H9 (cell line): Measurements from ENCODE around the gene CFAP161. TPM values are rescaled to one million over a fixed set of nuclear protein-coding genes. Genes with fewer than 3 reads are reported as not detected.
A peak's percentile ranks its signal among the peaks of the same experiment; 100 is the strongest.

Experiments
- DNase-seq: peaks from one replicate; pipeline ENCODE4 v3.0.0-alpha.2; 2017
- H2AFZ ChIP-seq: one replicate; pipeline ENCODE4 v1.6.1; 2013; ENCODE audit warnings: mild to moderate bottlenecking, low read length, control low read depth, moderate library complexity
- H2AK5ac ChIP-seq: 2 replicates; pipeline ENCODE4 v1.6.1; 2013; ENCODE audit warnings: low read length, control low read depth, mixed read lengths; ENCODE audit not compliant: insufficient read length
- H2BK120ac ChIP-seq: one replicate; pipeline ENCODE4 v1.6.1; 2013; ENCODE audit warnings: low read depth, mild to moderate bottlenecking, low read length, control low read depth, inconsistent platforms; ENCODE audit not compliant: poor library complexity, severe bottlenecking
- H2BK12ac ChIP-seq: 2 replicates; pipeline ENCODE4 v1.6.1; 2013; ENCODE audit warnings: low read length, control low read depth, mixed read lengths, low read depth; ENCODE audit not compliant: insufficient read length
- H2BK15ac ChIP-seq: 2 replicates; pipeline ENCODE4 v1.6.1; 2013; ENCODE audit warnings: low read depth, low read length, control low read depth
- H2BK20ac ChIP-seq: one replicate; pipeline ENCODE4 v1.6.1; 2013; ENCODE audit warnings: low read depth, mild to moderate bottlenecking, low read length, control low read depth, inconsistent platforms; ENCODE audit not compliant: poor library complexity, severe bottlenecking
- H2BK5ac ChIP-seq: 2 replicates; pipeline ENCODE4 v1.6.1; 2013; ENCODE audit warnings: low read length, control low read depth, mixed read lengths; ENCODE audit not compliant: insufficient read length
- H3K14ac ChIP-seq: 2 replicates; pipeline ENCODE4 v1.6.1; 2013; ENCODE audit warnings: low read length, control low read depth; ENCODE audit not compliant: insufficient read depth
- H3K18ac ChIP-seq: 2 replicates; pipeline ENCODE4 v1.6.1; 2013; ENCODE audit warnings: low read depth, mild to moderate bottlenecking, mixed read lengths, low read length, control low read depth; ENCODE audit not compliant: insufficient read length
- H3K23ac ChIP-seq: 2 replicates; pipeline ENCODE4 v1.6.1; 2013; ENCODE audit warnings: low read length, control low read depth, mixed read lengths, low read depth; ENCODE audit not compliant: insufficient read length
- H3K23me2 ChIP-seq: 2 replicates; pipeline ENCODE4 v1.6.1; 2013; ENCODE audit warnings: low read depth, mild to moderate bottlenecking, mixed read lengths, low read length, control low read depth; ENCODE audit not compliant: insufficient read length, poor library complexity, severe bottlenecking
- H3K27ac ChIP-seq: 2 replicates; pipeline ENCODE4 v1.5.1; 2013; ENCODE audit warnings: low read length, control low read depth, mixed read lengths, low read depth; ENCODE audit not compliant: insufficient read length
- H3K27me3 ChIP-seq: 2 replicates; pipeline ENCODE4 v1.6.1; 2013; ENCODE audit warnings: low read length, control low read depth, inconsistent platforms; ENCODE audit not compliant: insufficient read depth
- H3K4ac ChIP-seq: 2 replicates; pipeline ENCODE4 v1.6.1; 2013; ENCODE audit warnings: low read depth, mild to moderate bottlenecking, control low read depth, inconsistent platforms, low read length, moderate library complexity
- H3K4me1 ChIP-seq: 2 replicates; pipeline ENCODE4 v1.6.1; 2013; ENCODE audit warnings: low read length, control low read depth, inconsistent platforms; ENCODE audit not compliant: insufficient read depth
- H3K4me2 ChIP-seq: 2 replicates; pipeline ENCODE4 v1.6.1; 2013; ENCODE audit warnings: low read length, control low read depth, mixed read lengths; ENCODE audit not compliant: insufficient read length, insufficient read depth
- H3K56ac ChIP-seq: 2 replicates; pipeline ENCODE4 v1.6.1; 2013; ENCODE audit warnings: low read depth, mild to moderate bottlenecking, mixed read lengths, low read length, control low read depth; ENCODE audit not compliant: insufficient read length
- H3K79me1 ChIP-seq: 2 replicates; pipeline ENCODE4 v1.6.1; 2013; ENCODE audit warnings: low read depth, mild to moderate bottlenecking, moderate library complexity, low read length, control low read depth, inconsistent platforms; ENCODE audit not compliant: insufficient read depth, poor library complexity, severe bottlenecking
- H3K79me2 ChIP-seq: 2 replicates; pipeline ENCODE4 v1.6.1; 2013; ENCODE audit warnings: low read length, control low read depth, inconsistent platforms; ENCODE audit not compliant: insufficient read depth
- H3K9ac ChIP-seq: 2 replicates; pipeline ENCODE4 v1.6.1; 2013; ENCODE audit warnings: low read length, control low read depth, mixed read lengths; ENCODE audit not compliant: insufficient read length; ENCODE audit errors: extremely low read depth
- H3K9me3 ChIP-seq: one replicate; pipeline ENCODE4 v1.6.1; 2013; ENCODE audit warnings: low read depth, low read length, inconsistent platforms; ENCODE audit not compliant: control insufficient read depth
- H3T11ph ChIP-seq: one replicate; pipeline ENCODE4 v1.6.1; 2013; ENCODE audit warnings: mild to moderate bottlenecking, low read length, control low read depth, inconsistent platforms
- H4K20me1 ChIP-seq: one replicate; pipeline ENCODE4 v1.6.1; 2013; ENCODE audit not compliant: control insufficient read depth, insufficient read length, insufficient read depth
- H4K5ac ChIP-seq: 2 replicates; pipeline ENCODE4 v1.6.1; 2013; ENCODE audit warnings: low read depth, mild to moderate bottlenecking, mixed read lengths, low read length, control low read depth; ENCODE audit not compliant: insufficient read length
- H4K8ac ChIP-seq: replicated peaks from 2 replicates; pipeline ENCODE4 v1.6.1; 2013; ENCODE audit warnings: low read length, control low read depth, mixed read lengths, low read depth; ENCODE audit not compliant: insufficient read length
- H4K91ac ChIP-seq: 2 replicates; pipeline ENCODE4 v1.6.1; 2013; ENCODE audit warnings: low read depth, mild to moderate bottlenecking, moderate library complexity, mixed read lengths, low read length, control low read depth; ENCODE audit not compliant: insufficient read length
- H3K27ac Mint-ChIP-seq, 3 experiments: 2 replicates in 2 of 3; 3 replicates in 1 of 3; pipeline ENCODE4 v1.8.0; 2020 to 2021; ENCODE audit warnings: mixed read lengths in 3 of 3, mild to moderate bottlenecking in 1 of 3, moderate library complexity in 1 of 3
- H3K27me3 Mint-ChIP-seq: 2 replicates; pipeline ENCODE4 v1.8.0; 2021; ENCODE audit warnings: low read depth, mild to moderate bottlenecking, moderate library complexity, mixed read lengths
- H3K36me3 Mint-ChIP-seq, 3 experiments: 2 replicates in 2 of 3; 3 replicates in 1 of 3; pipeline ENCODE4 v1.8.0; 2020 to 2021; ENCODE audit warnings: low read depth in 3 of 3, mixed read lengths in 3 of 3; ENCODE audit not compliant: insufficient read depth in 1 of 3
- H3K4me1 Mint-ChIP-seq, 2 experiments: 2 replicates each; pipeline ENCODE4 v1.8.0; 2020; ENCODE audit warnings: mixed read lengths in 2 of 2
- H3K4me3 Mint-ChIP-seq, 2 experiments: 2 replicates in 1 of 2; 3 replicates in 1 of 2; pipeline ENCODE4 v1.8.0; 2020 to 2021; ENCODE audit warnings: mild to moderate bottlenecking in 2 of 2, mixed read lengths in 2 of 2, moderate library complexity in 1 of 2
- H3K9me3 Mint-ChIP-seq, 2 experiments: 2 replicates in 1 of 2; 3 replicates in 1 of 2; pipeline ENCODE4 v1.8.0; 2020; ENCODE audit warnings: mild to moderate bottlenecking in 2 of 2, mixed read lengths in 2 of 2, moderate library complexity in 1 of 2
- WGBS: extraction: QIAGEN DNeasy Blood & Tissue Kit; methylation state at CpG from one replicate; pipeline ENCODE4 v1.1.7; 2013; ENCODE audit warnings: missing lambda C conversion rate, low lambda C conversion rate, mixed read lengths; ENCODE audit not compliant: insufficient read length; ENCODE audit errors: extremely low coverage; 5-methylcytosine and 5-hydroxymethylcytosine counted together
- total RNA-seq: library from RNA; stranded (reverse); gene quantifications from 2 replicates; pipeline ENCODE4 v1.2.1, GENCODE V29; 2021
- TF ChIP-seq, protein P1 (sequence below): fragments of 200-600 bp; sonication (generic); conservative IDR thresholded peaks from 3 replicates; pipeline ENCODE4 v1.8.0; 2021; ENCODE audit warnings: antibody characterized with exemption, mild to moderate bottlenecking

CFAP161 gene
- total RNA-seq, 1 experiment from 2014 or later = 0.24 TPM

DNA sequence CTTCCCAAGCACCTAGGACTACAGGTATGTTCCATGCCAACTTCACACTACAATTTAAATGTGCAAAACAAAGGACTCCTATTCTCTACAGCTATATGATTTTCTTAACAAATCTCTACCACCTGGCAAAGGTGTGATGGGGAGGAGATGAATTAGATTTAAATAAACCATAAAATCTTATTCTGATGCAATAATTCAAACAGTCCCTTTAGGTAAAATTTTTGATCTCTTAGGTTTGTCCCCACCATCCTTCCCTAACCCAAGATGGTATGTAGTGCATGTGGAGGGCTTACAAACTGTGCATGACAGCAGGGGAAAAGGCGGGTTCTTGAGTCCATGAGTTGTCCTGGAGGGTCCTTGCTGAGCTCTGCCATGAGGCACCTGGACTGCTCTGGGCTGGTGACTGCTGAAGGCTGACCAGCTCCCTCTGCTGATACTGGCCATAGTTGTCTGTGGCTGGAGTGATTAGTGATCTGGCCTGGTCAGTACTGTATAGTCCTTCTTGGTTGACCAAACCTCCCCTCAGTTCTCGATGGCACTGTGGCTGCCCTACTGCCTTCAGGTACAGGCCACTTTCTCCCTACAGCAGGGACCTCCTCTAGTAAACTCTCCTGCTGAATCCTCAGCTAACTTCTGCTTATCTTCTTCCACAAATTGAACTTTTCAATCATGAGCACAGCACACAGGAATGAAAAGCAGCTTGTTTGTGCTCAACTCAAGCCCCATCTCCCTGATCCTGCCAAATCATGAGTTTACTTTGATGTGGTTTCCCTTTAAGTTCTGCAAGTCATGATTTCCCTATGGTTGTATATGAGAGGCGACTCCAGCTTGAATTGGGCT, 30.1 kb downstream of the CFAP161 start:
- no peaks in the 10 kb centered on the region for H3K23me2 ChIP-seq
- H3K4me2 ChIP-seq = no peak overlapping the region
- peaks cover 23% of the 10 kb centered on the region for H3K27me3 Mint-ChIP-seq
- no peak overlapping the region for H4K8ac ChIP-seq
- no peaks in the 10 kb centered on the region for H3K9me3 ChIP-seq
- H3K4me1 ChIP-seq = no peaks in the 10 kb centered on the region
- H2AFZ ChIP-seq = no peak overlapping the region
- no CpG with 5 or more reads among the region's 3 CpGs for WGBS
- H3K56ac ChIP-seq = no peak overlapping the region
- H2BK120ac ChIP-seq = no peak overlapping the region
- no peak overlapping the region for H3K4ac ChIP-seq
- H2AK5ac ChIP-seq = no peak overlapping the region
- H3K9ac ChIP-seq = no peak overlapping the region
- H3K79me1 ChIP-seq = no peaks in the 10 kb centered on the region
- no peaks in the 10 kb centered on the region for H3K27me3 ChIP-seq
- H2BK5ac ChIP-seq = no peak overlapping the region
- no peak overlapping the region for H2BK20ac ChIP-seq
- H3K14ac ChIP-seq = no peak overlapping the region
- H3K18ac ChIP-seq = no peak overlapping the region
- TF ChIP-seq, protein P1, sequence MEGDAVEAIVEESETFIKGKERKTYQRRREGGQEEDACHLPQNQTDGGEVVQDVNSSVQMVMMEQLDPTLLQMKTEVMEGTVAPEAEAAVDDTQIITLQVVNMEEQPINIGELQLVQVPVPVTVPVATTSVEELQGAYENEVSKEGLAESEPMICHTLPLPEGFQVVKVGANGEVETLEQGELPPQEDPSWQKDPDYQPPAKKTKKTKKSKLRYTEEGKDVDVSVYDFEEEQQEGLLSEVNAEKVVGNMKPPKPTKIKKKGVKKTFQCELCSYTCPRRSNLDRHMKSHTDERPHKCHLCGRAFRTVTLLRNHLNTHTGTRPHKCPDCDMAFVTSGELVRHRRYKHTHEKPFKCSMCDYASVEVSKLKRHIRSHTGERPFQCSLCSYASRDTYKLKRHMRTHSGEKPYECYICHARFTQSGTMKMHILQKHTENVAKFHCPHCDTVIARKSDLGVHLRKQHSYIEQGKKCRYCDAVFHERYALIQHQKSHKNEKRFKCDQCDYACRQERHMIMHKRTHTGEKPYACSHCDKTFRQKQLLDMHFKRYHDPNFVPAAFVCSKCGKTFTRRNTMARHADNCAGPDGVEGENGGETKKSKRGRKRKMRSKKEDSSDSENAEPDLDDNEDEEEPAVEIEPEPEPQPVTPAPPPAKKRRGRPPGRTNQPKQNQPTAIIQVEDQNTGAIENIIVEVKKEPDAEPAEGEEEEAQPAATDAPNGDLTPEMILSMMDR = no peak; the same call in 2 of the 3 replicates
- peak; percentile 37 for DNase-seq
- H4K91ac ChIP-seq = no peak overlapping the region
- no peak overlapping the region for H4K5ac ChIP-seq
- no peak overlapping the region for H2BK15ac ChIP-seq
- H3K27ac ChIP-seq = no peak overlapping the region
- no peak overlapping the region for H3K27ac Mint-ChIP-seq
- no peak overlapping the region for H3T11ph ChIP-seq
- H3K36me3 Mint-ChIP-seq = no peaks in the 10 kb centered on the region; a peak in 1 of 7 replicates
- H3K9me3 Mint-ChIP-seq = no peaks in the 10 kb centered on the region
- no peak overlapping the region for H2BK12ac ChIP-seq
- H4K20me1 ChIP-seq = no peaks in the 10 kb centered on the region
- H3K4me3 Mint-ChIP-seq = no peak overlapping the region
- no peaks in the 10 kb centered on the region for H3K4me1 Mint-ChIP-seq
- no peak overlapping the region for H3K23ac ChIP-seq
- H3K79me2 ChIP-seq = no peaks in the 10 kb centered on the region
